GM18909 (cell line): ENCODE data around the gene SORCS2.
"Not testable (repeated sequence)": the region's sequence is repeated elsewhere in the genome, so short reads cannot be mapped to it uniquely, and the experiment has no call there.

Experiments
- ATAC-seq: cut with Tn5 transposase; IDR thresholded peaks from one replicate; pipeline ENCODE4 v1.9.1; 2021; ENCODE audit warnings: mild to moderate bottlenecking; ENCODE audit not compliant: unreplicated experiment, poor library complexity

The SORCS2 gene

GRCh38 chr4:7451434-7451789 lies 259.1 kb downstream of the SORCS2 start:
- no peak for ATAC-seq

GRCh38 chr4:7451800-7452199 lies 259.5 kb downstream of the SORCS2 start:
- no peak for ATAC-seq

GRCh38 chr4:7452802-7453201 lies 260.5 kb downstream of the SORCS2 start:
- ATAC-seq: not testable (repeated sequence)

GRCh38 chr4:7457201-7458065 lies 265.1 kb downstream of the SORCS2 start:
- no peak for ATAC-seq

GRCh38 chr4:7458066-7458425 lies 265.7 kb downstream of the SORCS2 start:
- no peak for ATAC-seq

GRCh38 chr4:7458477-7458876 lies 266.1 kb downstream of the SORCS2 start:
- no peak for ATAC-seq

- ATAC-seq: no peak
Measured at GRCh38 chr4:7459471-7459870, 267.1 kb downstream of the SORCS2 start.

GRCh38 chr4:7460566-7460965 lies 268.2 kb downstream of the SORCS2 start:
- ATAC-seq: no peak

- no peak for ATAC-seq
Measured at GRCh38 chr4:7461230-7461629, 268.9 kb downstream of the SORCS2 start.

GRCh38 chr4:7462509-7462971 lies 270.2 kb downstream of the SORCS2 start:
- ATAC-seq: no peak

- ATAC-seq: no peak
Measured at GRCh38 chr4:7463566-7464258, 271.4 kb downstream of the SORCS2 start.

- ATAC-seq: no peak
Measured at GRCh38 chr4:7464259-7464655, 271.9 kb downstream of the SORCS2 start.

- no peak for ATAC-seq
Measured at GRCh38 chr4:7465017-7465416, 272.7 kb downstream of the SORCS2 start.

GRCh38 chr4:7466215-7466614 lies 273.9 kb downstream of the SORCS2 start:
- ATAC-seq: no peak

GRCh38 chr4:7466904-7467303 lies 274.6 kb downstream of the SORCS2 start:
- no peak for ATAC-seq

- no peak for ATAC-seq
Measured at GRCh38 chr4:7467471-7467870, 275.1 kb downstream of the SORCS2 start.

- ATAC-seq: no peak
Measured at GRCh38 chr4:7469023-7469422, 276.7 kb downstream of the SORCS2 start.

- no peak for ATAC-seq
Measured at GRCh38 chr4:7470111-7470510, 277.8 kb downstream of the SORCS2 start.

GRCh38 chr4:7470522-7471128 lies 278.3 kb downstream of the SORCS2 start:
- ATAC-seq: no peak

- ATAC-seq: no peak
Measured at GRCh38 chr4:7472442-7473013, 280.2 kb downstream of the SORCS2 start.

- ATAC-seq: no peak
Measured at GRCh38 chr4:7473081-7473480, 280.7 kb downstream of the SORCS2 start.
